Endothelial cell (in vitro differentiated cells): ENCODE results near the gene SNCAIP. TPM values are rescaled to one million over a fixed set of nuclear protein-coding genes. Genes with fewer than 3 reads are reported as not detected.

ENCODE experiments used
- DNase-seq: peaks from one replicate; pipeline ENCODE4 v3.0.0; 2021; ENCODE audit warnings: low spot score
- H3K27ac Mint-ChIP-seq: one replicate; pipeline ENCODE4 v1.8.0; 2021; ENCODE audit warnings: mixed read lengths, inconsistent platforms; ENCODE audit not compliant: unreplicated experiment
- H3K27me3 Mint-ChIP-seq: one replicate; pipeline ENCODE4 v1.8.0; 2021; ENCODE audit warnings: mild to moderate bottlenecking, moderate library complexity, mixed read lengths, inconsistent platforms; ENCODE audit not compliant: unreplicated experiment
- H3K36me3 Mint-ChIP-seq: one replicate; pipeline ENCODE4 v1.8.0; 2021; ENCODE audit warnings: mild to moderate bottlenecking, low read depth, mixed read lengths, inconsistent platforms; ENCODE audit not compliant: unreplicated experiment
- H3K4me1 Mint-ChIP-seq: one replicate; pipeline ENCODE4 v1.8.0; 2021; ENCODE audit warnings: mild to moderate bottlenecking, mixed read lengths, inconsistent platforms; ENCODE audit not compliant: unreplicated experiment
- H3K4me3 Mint-ChIP-seq: one replicate; pipeline ENCODE4 v1.8.0; 2021; ENCODE audit warnings: mild to moderate bottlenecking, mixed read lengths, inconsistent platforms; ENCODE audit not compliant: unreplicated experiment
- H3K9me3 Mint-ChIP-seq: one replicate; pipeline ENCODE4 v1.8.0; 2021; ENCODE audit warnings: mixed read lengths, inconsistent platforms; ENCODE audit not compliant: unreplicated experiment
- CTCF ChIP-seq: fragments of 200-600 bp; sonication (generic); IDR thresholded peaks from one replicate; pipeline ENCODE4 v1.5.0; 2021; ENCODE audit warnings: antibody characterized with exemption; ENCODE audit not compliant: unreplicated experiment
- total RNA-seq: library from RNA; stranded (reverse); fragmentation: NEBNext Ultra II Directional; extraction: Animal tissue kit (Norgen Biotek cat#: 25700); gene quantifications from one replicate; pipeline ENCODE4 v1.2.1, GENCODE V29; 2021; ENCODE audit not compliant: unreplicated experiment

Gene SNCAIP
- total RNA-seq, 1 donor from 2014 or later, result 254 TPM

- Mint-ChIP-seq H3K9me3 (no peaks in the 10 kb centered on the region), H3K27ac (no peak overlapping the region), H3K27me3 (no peaks in the 10 kb centered on the region), H3K4me1 (no peaks in the 10 kb centered on the region), H3K36me3 (no peaks in the 10 kb centered on the region), H3K4me3 (no peak overlapping the region)
- DNase-seq, result no peak
- TF ChIP-seq CTCF, result no peak
Observed at GRCh38 chr5:122508623-122509022, 196.6 kb downstream of the SNCAIP start.

Other genes with a start within 250 kb of the SNCAIP start
- gene LOX, start 234.0 kb upstream of the SNCAIP start, total RNA-seq, result 0.23 TPM
- gene ZNF474, start 182.7 kb upstream of the SNCAIP start, total RNA-seq, result not detected